Naive thymus-derived CD8-positive, alpha-beta T cell (primary cell): ENCODE data around the gene CMPK2. TPM values are rescaled to one million over a fixed set of nuclear protein-coding genes. Genes with fewer than 3 reads are reported as not detected.

Experiments
- ATAC-seq, 2 donors: fragments of 150-1000 bp; cut with Tn5 transposase in 1 of 2; sonication (Bioruptor Pico), chemical (Tn5 transposase) in 1 of 2; 1 replicate in 1 of 2; 2 replicates in 1 of 2; pipeline ENCODE4 v1.10.0; 2021; ENCODE audit warnings: mild to moderate bottlenecking in 2 of 2, moderate library complexity in 2 of 2
- POLR2A ChIA-PET: fragments of 350-600 bp; sonication (Branson Sonifier 250); formaldehyde crosslinking; loops from one replicate; lab custom pipeline; 2021; ENCODE audit warnings: antibody characterized with exemption; lab: Charles Lee
- DNase-seq, 10 donors: peaks; one replicate each; pipeline versions ENCODE4 v3.0.0 to v3.0.0-alpha.2; 2020 to 2022
- H3K27ac Mint-ChIP-seq, 10 donors: one replicate each; pipeline ENCODE4 v1.8.0; 2020 to 2022; ENCODE audit warnings: mild to moderate bottlenecking in 10 of 10, mixed read lengths in 10 of 10, moderate library complexity in 4 of 10, inconsistent platforms in 1 of 10
- H3K27me3 Mint-ChIP-seq, 5 donors: one replicate each; pipeline ENCODE4 v1.8.0; 2021 to 2022; ENCODE audit warnings: mixed read lengths in 5 of 5
- H3K36me3 Mint-ChIP-seq, 3 donors: one replicate each; pipeline ENCODE4 v1.8.0; 2020 to 2022; ENCODE audit warnings: mixed read lengths in 3 of 3, mild to moderate bottlenecking in 2 of 3, inconsistent platforms in 1 of 3
- H3K4me1 Mint-ChIP-seq, 4 donors: one replicate each; pipeline ENCODE4 v1.8.0; 2021 to 2022; ENCODE audit warnings: mixed read lengths in 4 of 4
- H3K4me3 Mint-ChIP-seq, 10 donors: one replicate each; pipeline ENCODE4 v1.8.0; 2020 to 2022; ENCODE audit warnings: mild to moderate bottlenecking in 10 of 10, mixed read lengths in 10 of 10, moderate library complexity in 6 of 10, inconsistent platforms in 1 of 10
- H3K9me3 Mint-ChIP-seq, 9 donors: one replicate each; pipeline ENCODE4 v1.8.0; 2020 to 2022; ENCODE audit warnings: mixed read lengths in 9 of 9, mild to moderate bottlenecking in 3 of 9, inconsistent platforms in 1 of 9, moderate library complexity in 1 of 9
- polyA plus RNA-seq, 3 donors: library from polyadenylated mRNA; unstranded; fragments of 300-500 nt; fragmentation: Illumina TruSeq; gene quantifications; one replicate each; pipeline ENCODE4 v1.2.3, GENCODE V29; 2021
- total RNA-seq, 8 experiments: library from RNA in 2 of 8; stranded (reverse) in 2 of 8; gene quantifications; one replicate each; pipeline ENCODE4 v1.2.3 and lab custom pipeline; 2021 to 2026

The CMPK2 gene
- total and polyA plus RNA-seq, 5 experiments from 2014 or later = 3.0 to 7.3 (median 4.5) TPM

DNA sequence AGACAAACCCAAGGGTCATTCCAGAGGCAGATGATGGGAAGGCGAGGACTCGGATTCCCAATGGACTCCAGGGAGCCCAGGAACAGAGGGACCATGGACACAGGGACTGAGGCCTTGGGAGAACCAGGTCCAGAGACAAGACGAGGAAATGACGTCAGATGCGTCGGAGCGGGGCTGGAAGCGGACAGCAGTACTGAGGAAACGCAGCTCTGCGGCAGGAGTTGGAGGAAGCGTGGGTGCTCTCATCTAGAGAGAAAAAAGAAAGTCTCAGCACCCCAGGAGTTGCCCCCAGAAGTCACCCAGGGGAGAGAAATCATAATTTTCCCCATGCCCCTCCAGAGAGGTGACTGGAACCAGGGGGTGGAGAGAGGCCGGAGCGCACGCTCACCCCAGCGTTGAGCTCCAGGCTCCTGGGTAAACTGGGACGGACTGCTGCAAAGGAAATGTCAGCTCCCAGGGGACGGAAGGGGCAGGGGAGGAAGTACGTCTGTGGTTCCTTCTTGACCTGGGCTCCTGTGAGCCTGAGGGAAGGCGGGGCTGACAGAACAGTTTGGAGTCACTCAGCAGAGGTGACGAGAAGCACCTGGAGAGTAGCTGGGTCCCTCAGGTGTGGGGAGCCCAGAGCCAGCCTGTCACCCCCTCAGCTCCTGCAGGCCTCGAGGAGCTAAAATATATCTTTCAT, 44.7 kb downstream of the CMPK2 start:
- Mint-ChIP-seq H3K27me3 (peaks cover 0 to 12% (median 0%) of the 10 kb centered on the region in 5 donors), H3K36me3 (no peaks in the 10 kb centered on the region), H3K27ac (peak overlapping the region in 2 of 10 donors; percentile 21 to 37), H3K9me3 (no peaks in the 10 kb centered on the region), H3K4me3 (no peak overlapping the region), H3K4me1 (peaks cover 0 to 2% (median under 1%) of the 10 kb centered on the region in 4 donors)
- ATAC-seq = no peak
- DNase-seq = no peak
- POLR2A ChIA-PET = no interaction called here

DNA sequence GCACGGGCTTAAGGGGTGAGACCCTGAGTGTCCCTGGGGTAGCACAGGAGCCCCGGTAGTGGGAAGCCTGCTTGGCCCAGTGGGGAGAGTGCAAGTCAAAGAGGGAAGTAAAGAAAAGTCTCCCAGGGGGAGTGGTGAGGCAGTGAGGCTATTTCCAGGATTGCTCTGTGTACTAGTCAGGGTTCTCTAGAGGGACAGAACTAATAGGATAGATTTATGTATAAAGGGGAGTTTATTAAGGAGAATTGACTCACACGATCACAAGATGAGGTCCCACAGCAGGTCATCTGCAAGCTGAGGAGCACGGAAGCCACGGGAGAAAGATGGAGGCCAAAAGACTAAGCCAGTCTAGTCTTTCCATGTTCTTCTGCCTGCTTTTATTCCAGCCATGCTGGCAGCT, 45.5 kb downstream of the CMPK2 start:
- POLR2A ChIA-PET = no interaction called here
- Mint-ChIP-seq H3K9me3 (no peaks in the 10 kb centered on the region), H3K4me1 (peaks cover 0 to 2% (median 0%) of the 10 kb centered on the region in 4 donors), H3K27ac (peak overlapping the region in 2 of 10 donors; percentile 2 to 47), H3K27me3 (peaks cover 0 to 12% (median 3%) of the 10 kb centered on the region in 5 donors), H3K36me3 (no peaks in the 10 kb centered on the region), H3K4me3 (no peak overlapping the region)
- ATAC-seq = no peak
- no peak for DNase-seq

DNA sequence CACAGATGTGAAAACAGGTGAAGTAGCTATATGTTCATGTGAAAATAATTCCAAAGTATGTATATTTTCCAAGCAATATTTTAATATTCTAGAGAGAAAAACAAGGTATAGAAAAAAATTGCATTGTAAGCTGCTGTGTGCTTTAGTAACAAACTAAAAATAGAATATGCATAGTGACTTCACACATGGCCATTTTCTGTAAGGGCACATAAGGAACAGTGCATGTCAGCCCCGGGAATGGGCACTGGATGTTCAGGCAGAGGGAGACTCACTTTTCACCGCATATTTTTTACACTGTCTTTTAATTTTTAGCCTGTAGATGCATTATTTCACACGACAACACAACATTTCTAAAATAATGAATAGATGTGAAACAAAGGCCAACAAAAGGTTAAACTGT, 46.0 kb downstream of the CMPK2 start:
- DNase-seq (no peak), ATAC-seq (no peak)
- Mint-ChIP-seq H3K4me1 (peaks cover 0 to 2% (median 0%) of the 10 kb centered on the region in 4 donors), H3K27ac (peak overlapping the region in 2 of 10 donors; percentile 2 to 47), H3K27me3 (peaks cover 0 to 12% (median 3%) of the 10 kb centered on the region in 5 donors), H3K4me3 (no peak overlapping the region), H3K9me3 (no peaks in the 10 kb centered on the region), H3K36me3 (no peaks in the 10 kb centered on the region)
- POLR2A ChIA-PET = no interaction called here

DNA sequence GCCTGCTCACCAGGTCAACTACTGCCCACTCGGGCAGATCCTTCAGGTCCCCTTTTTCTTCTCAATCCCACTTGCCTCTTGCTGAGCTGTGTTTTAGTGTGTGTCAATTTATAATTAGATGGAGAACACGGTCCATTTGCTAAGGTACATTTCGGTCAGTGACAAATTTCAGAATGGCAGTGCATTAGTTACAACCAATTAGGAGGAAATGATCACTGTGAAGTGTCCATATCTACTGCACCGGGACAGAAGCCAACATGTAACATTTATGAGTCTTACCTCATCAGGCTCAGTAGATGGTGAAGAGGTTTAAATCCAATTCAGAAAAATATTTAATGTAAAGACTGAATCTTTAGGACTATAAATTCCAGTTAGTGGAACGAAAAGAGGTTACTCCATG, 47.7 kb downstream of the CMPK2 start:
- Mint-ChIP-seq H3K36me3 (no peaks in the 10 kb centered on the region), H3K4me1 (peaks cover 0 to 2% (median 0%) of the 10 kb centered on the region in 4 donors), H3K4me3 (no peak overlapping the region), H3K27me3 (peaks cover 0 to 15% (median 8%) of the 10 kb centered on the region in 5 donors), H3K27ac (peak overlapping the region in 1 of 10 donors; percentile 75), H3K9me3 (no peaks in the 10 kb centered on the region)
- DNase-seq (no peak), ATAC-seq (no peak)
- POLR2A ChIA-PET = no interaction called here

DNA sequence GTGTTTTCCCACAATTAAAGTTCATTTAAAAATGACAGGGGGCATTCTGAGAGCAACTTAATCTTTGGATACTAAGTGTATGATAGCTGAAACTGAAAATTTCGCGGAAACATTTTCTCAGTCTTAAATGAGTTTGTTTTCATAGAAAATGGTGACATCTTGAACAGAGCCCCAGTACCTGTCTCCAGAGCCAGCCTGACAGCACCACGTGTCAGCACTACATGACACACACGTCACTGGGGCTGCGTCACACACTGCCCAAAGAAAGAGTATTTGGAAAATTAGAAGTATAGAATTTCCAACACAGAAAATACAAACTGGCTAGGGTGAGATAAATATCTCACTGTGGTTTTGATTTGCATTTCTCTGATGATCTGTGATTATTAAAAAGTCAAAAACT, 50.8 kb downstream of the CMPK2 start:
- no peaks in the 10 kb centered on the region for H3K36me3 Mint-ChIP-seq
- no peaks in the 10 kb centered on the region for H3K9me3 Mint-ChIP-seq
- ATAC-seq = no peak
- POLR2A ChIA-PET = no interaction called here
- H3K27me3 Mint-ChIP-seq = peaks cover 4 to 26% (median 18%) of the 10 kb centered on the region in 5 donors
- H3K4me3 Mint-ChIP-seq = no peak overlapping the region
- H3K4me1 Mint-ChIP-seq = peaks cover 0 to 3% (median 0%) of the 10 kb centered on the region in 4 donors
- no peak overlapping the region for H3K27ac Mint-ChIP-seq
- DNase-seq = no peak

DNA sequence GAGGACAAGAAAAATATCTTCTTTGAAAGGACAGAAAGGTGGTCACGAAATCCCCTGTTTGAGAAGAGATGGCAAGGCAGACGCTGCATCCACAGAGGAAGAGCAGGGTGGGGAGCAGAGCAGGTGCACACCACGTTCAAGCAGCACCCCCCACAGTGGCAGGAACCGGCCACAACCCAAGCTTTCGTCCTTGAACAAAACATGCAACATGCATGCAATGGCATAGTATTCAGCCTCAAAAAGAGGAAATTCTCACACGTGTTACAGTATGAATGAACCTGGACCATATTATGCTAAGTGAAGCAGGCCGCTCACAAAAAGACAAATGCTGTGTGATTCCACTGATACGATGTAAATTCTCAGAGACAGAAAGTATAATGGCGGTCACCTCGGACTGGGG, 51.4 kb downstream of the CMPK2 start:
- ATAC-seq = no peak
- H3K4me3 Mint-ChIP-seq = no peak overlapping the region
- H3K9me3 Mint-ChIP-seq = no peaks in the 10 kb centered on the region
- H3K36me3 Mint-ChIP-seq = peaks cover 0 to 1% (median 0%) of the 10 kb centered on the region in 3 donors
- peaks cover 0 to 3% (median 0%) of the 10 kb centered on the region in 4 donors for H3K4me1 Mint-ChIP-seq
- POLR2A ChIA-PET = no interaction called here
- peaks cover 6 to 29% (median 19%) of the 10 kb centered on the region in 5 donors for H3K27me3 Mint-ChIP-seq
- DNase-seq = no peak
- no peak overlapping the region for H3K27ac Mint-ChIP-seq

DNA sequence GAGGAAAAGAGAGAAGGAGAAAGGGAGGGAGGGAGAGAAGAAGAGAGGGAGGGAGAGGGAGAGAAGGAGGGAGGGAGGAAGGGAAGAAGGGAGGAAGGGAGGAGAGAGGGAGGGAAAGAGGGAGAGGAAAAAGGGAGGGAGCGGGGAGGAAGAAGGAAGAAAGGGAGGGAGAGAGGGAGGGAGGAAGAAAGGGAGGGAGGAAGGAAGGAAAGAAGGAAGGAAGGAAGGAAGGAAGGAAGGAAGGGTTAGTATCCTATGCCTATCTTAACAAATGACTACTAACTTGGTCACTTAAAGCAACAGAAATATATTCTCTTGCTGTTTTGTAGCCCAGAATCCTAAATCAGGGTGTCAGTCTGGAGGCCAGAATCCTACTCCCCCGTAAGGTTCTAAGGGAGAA, 52.1 kb downstream of the CMPK2 start:
- H3K4me1 Mint-ChIP-seq = peaks cover 0 to 4% (median 0%) of the 10 kb centered on the region in 4 donors
- no peaks in the 10 kb centered on the region for H3K9me3 Mint-ChIP-seq
- ATAC-seq (no peak), DNase-seq (no peak)
- H3K27me3 Mint-ChIP-seq = peaks cover 8 to 35% (median 22%) of the 10 kb centered on the region in 5 donors
- no peak overlapping the region for H3K27ac Mint-ChIP-seq
- no peak overlapping the region for H3K4me3 Mint-ChIP-seq
- peaks cover 0 to 2% (median 0%) of the 10 kb centered on the region in 3 donors for H3K36me3 Mint-ChIP-seq
- POLR2A ChIA-PET = no interaction called here

DNA sequence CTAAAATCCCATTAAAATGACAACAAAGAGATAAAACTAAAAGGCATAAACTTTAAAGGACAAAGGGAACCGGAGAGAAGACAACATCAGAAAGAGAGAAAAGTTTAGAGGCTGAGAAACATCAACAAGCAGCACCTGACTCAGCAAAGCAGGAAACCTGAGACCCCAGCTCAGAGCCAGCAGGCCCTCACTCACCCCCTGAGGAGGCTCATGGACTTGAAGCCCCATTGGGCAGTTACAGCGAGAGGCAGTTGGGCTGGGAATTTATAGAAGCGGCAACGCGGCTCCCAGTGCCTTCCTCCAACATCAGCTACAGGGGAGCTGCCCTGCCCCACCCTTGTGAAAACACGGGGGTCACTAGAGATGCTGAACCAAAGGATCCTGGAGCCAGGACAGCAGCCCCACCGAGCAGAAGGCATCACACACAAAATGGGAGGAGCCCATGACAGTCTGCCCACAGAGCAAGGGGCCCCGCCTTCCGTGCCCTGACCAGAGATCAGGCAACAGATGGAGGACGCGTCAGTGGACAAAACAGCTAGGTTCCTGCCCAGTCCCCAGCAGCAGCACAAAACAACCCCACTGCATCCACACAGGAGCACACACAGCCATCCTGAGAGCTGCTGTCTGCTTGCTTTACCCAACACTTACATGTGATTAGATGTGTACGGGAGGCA, 52.7 kb downstream of the CMPK2 start:
- no peak for ATAC-seq
- no peaks in the 10 kb centered on the region for H3K9me3 Mint-ChIP-seq
- no peak overlapping the region for H3K4me3 Mint-ChIP-seq
- H3K27me3 Mint-ChIP-seq = peaks cover 8 to 35% (median 22%) of the 10 kb centered on the region in 5 donors
- peaks cover 0 to 10% (median 0%) of the 10 kb centered on the region in 4 donors for H3K4me1 Mint-ChIP-seq
- no peak for DNase-seq
- peaks cover 0 to 2% (median 0%) of the 10 kb centered on the region in 3 donors for H3K36me3 Mint-ChIP-seq
- POLR2A ChIA-PET = no interaction called here
- H3K27ac Mint-ChIP-seq = peak overlapping the region in 1 of 10 donors; percentile 9

DNA sequence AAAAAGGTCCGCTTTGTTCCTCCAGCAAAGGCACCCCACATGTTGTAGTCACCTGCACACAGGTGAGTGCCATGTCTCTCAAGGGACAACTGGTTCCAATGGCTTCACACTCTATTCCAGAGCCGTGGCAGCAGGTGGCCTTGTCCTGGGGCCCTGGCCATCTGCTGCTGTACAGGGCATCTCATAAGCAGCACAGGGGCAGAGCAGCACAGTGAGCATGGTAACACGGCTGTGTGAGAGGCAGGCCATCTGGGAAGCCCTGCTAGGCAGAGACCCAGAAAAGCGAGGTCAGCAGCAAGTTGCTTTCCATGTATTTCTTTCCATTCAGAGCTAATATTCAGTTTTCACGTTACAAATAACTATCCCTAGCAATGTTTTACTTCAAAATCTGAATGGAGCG, 54.7 kb downstream of the CMPK2 start:
- Mint-ChIP-seq H3K4me3 (no peak overlapping the region), H3K36me3 (peaks cover 0 to 2% (median 0%) of the 10 kb centered on the region in 3 donors), H3K27me3 (peaks cover 12 to 42% (median 25%) of the 10 kb centered on the region in 5 donors), H3K27ac (no peak overlapping the region), H3K4me1 (peaks cover 0 to 10% (median 0%) of the 10 kb centered on the region in 4 donors), H3K9me3 (no peaks in the 10 kb centered on the region)
- ATAC-seq = no peak
- POLR2A ChIA-PET = no interaction called here
- DNase-seq = no peak

DNA sequence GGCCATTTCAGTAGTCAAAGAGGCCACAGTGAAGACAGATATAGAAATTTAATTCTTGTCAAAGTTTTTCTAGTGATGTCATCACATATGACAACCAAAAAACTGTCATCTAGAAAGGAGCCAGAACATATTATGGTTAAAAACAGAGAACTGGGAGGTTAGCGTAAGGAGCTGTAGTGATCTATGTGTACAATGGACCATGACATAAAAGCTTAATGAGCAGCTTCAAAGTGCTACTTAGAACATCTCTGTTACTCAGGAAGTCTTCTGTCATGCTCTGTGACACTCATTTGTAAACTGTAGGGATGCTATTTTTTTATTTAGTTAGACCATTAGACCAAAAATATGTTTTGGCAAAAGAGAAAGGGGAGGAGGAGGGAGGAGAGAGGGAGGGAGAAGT, 57.3 kb downstream of the CMPK2 start:
- Mint-ChIP-seq H3K9me3 (no peaks in the 10 kb centered on the region), H3K36me3 (peaks cover 0 to 2% (median 0%) of the 10 kb centered on the region in 3 donors), H3K4me1 (peaks cover 0 to 10% (median 0%) of the 10 kb centered on the region in 4 donors), H3K4me3 (no peak overlapping the region), H3K27ac (no peak overlapping the region), H3K27me3 (peaks cover 24 to 50% (median 30%) of the 10 kb centered on the region in 5 donors)
- POLR2A ChIA-PET = no interaction called here
- ATAC-seq = no peak
- DNase-seq = no peak

DNA sequence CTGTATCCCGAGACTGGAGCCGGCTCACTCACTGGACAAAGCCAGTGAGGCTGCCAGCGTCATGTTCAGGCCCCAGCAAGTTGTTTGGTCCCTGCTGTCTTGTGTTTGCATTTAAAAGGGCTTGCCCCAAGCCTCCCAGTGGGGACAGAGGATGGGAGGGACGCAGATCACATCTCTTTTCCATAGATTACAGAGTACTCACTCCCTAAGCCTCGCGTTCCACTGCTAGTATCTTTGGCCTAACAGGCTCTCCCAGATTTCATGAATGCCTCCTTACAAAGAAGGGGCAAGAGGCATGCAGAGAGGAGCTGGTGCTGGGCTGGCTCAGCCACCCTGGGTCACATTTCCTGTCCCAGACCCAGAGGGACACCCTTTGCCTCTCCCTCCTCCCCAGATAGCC, 59.1 kb downstream of the CMPK2 start:
- peaks cover 0 to 2% (median 0%) of the 10 kb centered on the region in 3 donors for H3K36me3 Mint-ChIP-seq
- POLR2A ChIA-PET = no interaction called here
- no peak for ATAC-seq
- no peak overlapping the region for H3K4me3 Mint-ChIP-seq
- peaks cover 0 to 7% (median under 1%) of the 10 kb centered on the region in 4 donors for H3K4me1 Mint-ChIP-seq
- no peak overlapping the region for H3K27ac Mint-ChIP-seq
- H3K9me3 Mint-ChIP-seq = no peaks in the 10 kb centered on the region
- no peak for DNase-seq
- H3K27me3 Mint-ChIP-seq = peaks cover 26 to 62% (median 42%) of the 10 kb centered on the region in 5 donors

DNA sequence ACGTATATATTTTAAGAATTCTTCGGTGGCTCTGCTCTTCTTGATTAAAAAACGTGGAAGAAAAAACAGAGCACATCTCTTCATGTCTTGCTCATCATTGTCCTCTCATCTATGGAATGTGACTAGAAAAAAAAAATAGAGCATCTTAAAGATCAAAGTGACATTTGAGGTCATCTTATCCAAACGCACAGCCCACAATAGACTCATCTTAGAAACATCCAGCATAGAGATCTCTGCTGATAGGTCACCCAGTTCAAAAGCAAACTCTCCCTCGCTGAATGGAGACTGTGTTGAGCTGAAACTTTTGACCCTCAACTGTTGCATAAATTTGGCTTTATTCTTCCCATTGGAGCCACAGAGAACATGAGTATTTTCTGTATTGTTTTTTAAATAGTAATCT, 65.2 kb downstream of the CMPK2 start:
- H3K4me1 Mint-ChIP-seq = peaks cover 0 to 2% (median 0%) of the 10 kb centered on the region in 4 donors
- no peak overlapping the region for H3K4me3 Mint-ChIP-seq
- H3K27me3 Mint-ChIP-seq = peaks cover 12 to 32% (median 15%) of the 10 kb centered on the region in 5 donors
- H3K9me3 Mint-ChIP-seq = no peaks in the 10 kb centered on the region
- no peak overlapping the region for H3K27ac Mint-ChIP-seq
- DNase-seq (no peak), ATAC-seq (no peak)
- H3K36me3 Mint-ChIP-seq = no peaks in the 10 kb centered on the region
- POLR2A ChIA-PET = no interaction called here
